ENCODE results near the gene FAM163B. TPM values are rescaled to one million over a fixed set of nuclear protein-coding genes. Genes with fewer than 3 reads are reported as not detected.
A peak's percentile ranks its signal among the peaks of the same experiment; 100 is the strongest.

Gene FAM163B
- total RNA-seq, 1 donor from 2014 or later, result not detected

- Histone ChIP-seq H2AFZ (ENCODE audit: low read depth, low read length) (no peak overlapping the region), H3K36me3 (ENCODE audit: insufficient read depth, low read length) (no peaks in the 10 kb centered on the region), H3K4me3 (ENCODE audit: insufficient read depth, low read depth, low read length) (no peak overlapping the region), H3K9ac (ENCODE audit: low read length) (no peak overlapping the region), H3K9me3 (ENCODE audit: insufficient read depth, low read depth, low read length) (peaks cover 8% of the 10 kb centered on the region), H3K4me1 (ENCODE audit: insufficient read depth, low read length) (no peaks in the 10 kb centered on the region), H3K27ac (ENCODE audit: low read depth, low read length) (no peak overlapping the region), H3K4me2 (ENCODE audit: low read length) (no peak overlapping the region), H3K79me2 (ENCODE audit: insufficient read depth, low read length) (no peaks in the 10 kb centered on the region), H4K20me1 (ENCODE audit: insufficient read depth, low read length) (no peaks in the 10 kb centered on the region), H3K27me3 (ENCODE audit: insufficient read depth, low read length) (no peaks in the 10 kb centered on the region)
- DNase-seq (ENCODE audit: low read depth) (no peak), FAIRE-seq (no peak)
- Mint-ChIP-seq H3K4me3 (ENCODE audit: unreplicated experiment) (no peak overlapping the region), H3K9me3 (ENCODE audit: unreplicated experiment) (peaks cover 23% of the 10 kb centered on the region), H3K27ac (ENCODE audit: unreplicated experiment) (no peak overlapping the region), H3K27me3 (ENCODE audit: low read depth, unreplicated experiment) (peaks cover 41% of the 10 kb centered on the region), H3K36me3 (ENCODE audit: low read depth, unreplicated experiment) (no peaks in the 10 kb centered on the region), H3K4me1 (ENCODE audit: low read depth, unreplicated experiment) (no peaks in the 10 kb centered on the region)
- TF ChIP-seq EZH2 (IDR thresholded peaks at IDR 0.05; ENCODE audit: insufficient read depth, low read length) (no peak), CTCF (IDR thresholded peaks at IDR 0.05; ENCODE audit: insufficient read depth, low read depth, low read length) (no peak)
Observed at GRCh38 chr9:133594310-133594709, 14.9 kb downstream of the FAM163B start.

- no peak overlapping the region for H3K4me3 Mint-ChIP-seq (ENCODE audit: unreplicated experiment)
- Histone ChIP-seq H3K4me2 (ENCODE audit: low read length) (no peak overlapping the region), H3K9me3 (ENCODE audit: insufficient read depth, low read depth, low read length) (peaks cover 8% of the 10 kb centered on the region), H3K4me3 (ENCODE audit: insufficient read depth, low read depth, low read length) (no peak overlapping the region), H3K9ac (ENCODE audit: low read length) (no peak overlapping the region), H2AFZ (ENCODE audit: low read depth, low read length) (no peak overlapping the region), H4K20me1 (ENCODE audit: insufficient read depth, low read length) (no peaks in the 10 kb centered on the region), H3K4me1 (ENCODE audit: insufficient read depth, low read length) (no peaks in the 10 kb centered on the region), H3K27me3 (ENCODE audit: insufficient read depth, low read length) (no peaks in the 10 kb centered on the region), H3K27ac (ENCODE audit: low read depth, low read length) (no peak overlapping the region), H3K36me3 (ENCODE audit: insufficient read depth, low read length) (no peaks in the 10 kb centered on the region), H3K79me2 (ENCODE audit: insufficient read depth, low read length) (no peaks in the 10 kb centered on the region)
- peaks cover 44% of the 10 kb centered on the region for H3K27me3 Mint-ChIP-seq (ENCODE audit: low read depth, unreplicated experiment)
- H3K4me1 Mint-ChIP-seq (ENCODE audit: low read depth, unreplicated experiment), result no peaks in the 10 kb centered on the region
- no peak overlapping the region for H3K27ac Mint-ChIP-seq (ENCODE audit: unreplicated experiment)
- FAIRE-seq, result no peak
- peaks cover 23% of the 10 kb centered on the region for H3K9me3 Mint-ChIP-seq (ENCODE audit: unreplicated experiment)
- DNase-seq (ENCODE audit: low read depth), result no peak
- no peaks in the 10 kb centered on the region for H3K36me3 Mint-ChIP-seq (ENCODE audit: low read depth, unreplicated experiment)
- no peak for TF ChIP-seq EZH2 (IDR thresholded peaks at IDR 0.05; ENCODE audit: insufficient read depth, low read length)
- no peak for TF ChIP-seq CTCF (IDR thresholded peaks at IDR 0.05; ENCODE audit: insufficient read depth, low read depth, low read length)
Observed at GRCh38 chr9:133593587-133594253, 15.5 kb downstream of the FAM163B start.

- Histone ChIP-seq H3K79me2 (ENCODE audit: insufficient read depth, low read length) (no peaks in the 10 kb centered on the region), H4K20me1 (ENCODE audit: insufficient read depth, low read length) (no peaks in the 10 kb centered on the region), H3K4me3 (ENCODE audit: insufficient read depth, low read depth, low read length) (no peak overlapping the region), H3K4me2 (ENCODE audit: low read length) (no peak overlapping the region), H3K36me3 (ENCODE audit: insufficient read depth, low read length) (no peaks in the 10 kb centered on the region), H3K9me3 (ENCODE audit: insufficient read depth, low read depth, low read length) (peaks cover 9% of the 10 kb centered on the region), H3K9ac (ENCODE audit: low read length) (no peak overlapping the region), H3K27me3 (ENCODE audit: insufficient read depth, low read length) (no peaks in the 10 kb centered on the region), H2AFZ (ENCODE audit: low read depth, low read length) (no peak overlapping the region), H3K4me1 (ENCODE audit: insufficient read depth, low read length) (no peaks in the 10 kb centered on the region), H3K27ac (ENCODE audit: low read depth, low read length) (no peak overlapping the region)
- no peak overlapping the region for H3K27ac Mint-ChIP-seq (ENCODE audit: unreplicated experiment)
- no peak overlapping the region for H3K4me3 Mint-ChIP-seq (ENCODE audit: unreplicated experiment)
- peaks cover 43% of the 10 kb centered on the region for H3K27me3 Mint-ChIP-seq (ENCODE audit: low read depth, unreplicated experiment)
- no peaks in the 10 kb centered on the region for H3K36me3 Mint-ChIP-seq (ENCODE audit: low read depth, unreplicated experiment)
- FAIRE-seq (no peak), DNase-seq (ENCODE audit: low read depth) (no peak)
- no peaks in the 10 kb centered on the region for H3K4me1 Mint-ChIP-seq (ENCODE audit: low read depth, unreplicated experiment)
- TF ChIP-seq CTCF (IDR thresholded peaks at IDR 0.05; ENCODE audit: insufficient read depth, low read depth, low read length), result peak; percentile 5
- no peak for TF ChIP-seq EZH2 (IDR thresholded peaks at IDR 0.05; ENCODE audit: insufficient read depth, low read length)
- H3K9me3 Mint-ChIP-seq (ENCODE audit: unreplicated experiment), result peaks cover 25% of the 10 kb centered on the region
Observed at GRCh38 chr9:133592731-133593409, 16.3 kb downstream of the FAM163B start.
